ENCODE results near the gene NNT.

DNA sequence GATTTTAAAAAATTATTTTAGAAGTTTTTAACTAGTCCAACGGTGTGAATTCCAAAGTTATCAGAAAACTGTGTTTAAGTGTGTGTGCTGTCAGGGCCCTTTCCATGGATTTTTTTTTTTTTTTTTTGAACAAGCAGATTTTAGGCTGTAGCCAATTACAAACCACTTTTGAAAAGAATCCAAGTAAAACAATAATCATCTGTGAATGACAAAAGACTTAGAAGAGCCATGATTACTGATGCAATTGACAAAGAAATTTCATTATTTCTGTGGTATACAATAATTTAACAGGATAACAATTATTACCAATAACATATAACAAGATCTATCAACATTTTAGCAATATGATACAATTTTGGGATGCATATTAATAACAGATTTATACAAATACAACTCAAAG is 29.9 kb upstream of the NNT start:
- TF ChIP-seq KDM1A (IDR thresholded peaks at IDR 0.05; ENCODE audit: borderline replicate concordance) (no peak), RAD21 (IDR thresholded peaks at IDR 0.05; ENCODE audit: insufficient read depth, low read depth, low read length) (no peak), SP1 (IDR thresholded peaks at IDR 0.05; ENCODE audit: low read depth, low read length) (no peak)
- TF ChIP-seq, protein P1, sequence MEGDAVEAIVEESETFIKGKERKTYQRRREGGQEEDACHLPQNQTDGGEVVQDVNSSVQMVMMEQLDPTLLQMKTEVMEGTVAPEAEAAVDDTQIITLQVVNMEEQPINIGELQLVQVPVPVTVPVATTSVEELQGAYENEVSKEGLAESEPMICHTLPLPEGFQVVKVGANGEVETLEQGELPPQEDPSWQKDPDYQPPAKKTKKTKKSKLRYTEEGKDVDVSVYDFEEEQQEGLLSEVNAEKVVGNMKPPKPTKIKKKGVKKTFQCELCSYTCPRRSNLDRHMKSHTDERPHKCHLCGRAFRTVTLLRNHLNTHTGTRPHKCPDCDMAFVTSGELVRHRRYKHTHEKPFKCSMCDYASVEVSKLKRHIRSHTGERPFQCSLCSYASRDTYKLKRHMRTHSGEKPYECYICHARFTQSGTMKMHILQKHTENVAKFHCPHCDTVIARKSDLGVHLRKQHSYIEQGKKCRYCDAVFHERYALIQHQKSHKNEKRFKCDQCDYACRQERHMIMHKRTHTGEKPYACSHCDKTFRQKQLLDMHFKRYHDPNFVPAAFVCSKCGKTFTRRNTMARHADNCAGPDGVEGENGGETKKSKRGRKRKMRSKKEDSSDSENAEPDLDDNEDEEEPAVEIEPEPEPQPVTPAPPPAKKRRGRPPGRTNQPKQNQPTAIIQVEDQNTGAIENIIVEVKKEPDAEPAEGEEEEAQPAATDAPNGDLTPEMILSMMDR (IDR thresholded peaks at IDR 0.05 in 2 of 3, conservative IDR thresholded peaks at IDR 0.05 in 1 of 3; ENCODE audit: control insufficient read depth in 2 of 3, extremely low read depth in 1 of 3, insufficient read depth in 1 of 3, low read depth in 3 of 3, low read length in 3 of 3), result no peak

Measured in GM12878 (cell line).